SK-N-SH treated with all-trans-retinoic acid at 6 μM for 48 hours (cell line): Measurements from ENCODE around the gene RRP15.

Experiments used
- ARNTL ChIP-seq: fragments of 450-650 bp; formaldehyde crosslinking; IDR thresholded peaks from 2 replicates; pipeline ENCODE4 v1.5.0; 2020; ENCODE audit warnings: low read depth, mild to moderate bottlenecking, moderate library complexity, borderline replicate concordance
- CSDC2 ChIP-seq: fragments of 250-450 bp; sonication (Bioruptor Pico); IDR thresholded peaks from 2 replicates; pipeline ENCODE4 v1.5.0; 2020; ENCODE audit warnings: mild to moderate bottlenecking, moderate library complexity
- CSRNP3 ChIP-seq: fragments of 250-450 bp; sonication (Bioruptor Pico); IDR thresholded peaks from 2 replicates; pipeline ENCODE4 v1.5.1; 2021; ENCODE audit warnings: mild to moderate bottlenecking, moderate library complexity
- ESRRG ChIP-seq: fragments of 250-450 bp; sonication (Bioruptor Pico); IDR thresholded peaks from 2 replicates; pipeline ENCODE4 v1.6.1; 2021; ENCODE audit warnings: mild to moderate bottlenecking
- OSR1 ChIP-seq: fragments of 250-450 bp; sonication (Bioruptor Pico); IDR thresholded peaks from 2 replicates; pipeline ENCODE4 v1.8.0; 2022; ENCODE audit warnings: moderate library complexity, mild to moderate bottlenecking, inconsistent platforms
- PATZ1 ChIP-seq: fragments of 250-450 bp; sonication (Bioruptor Pico); IDR thresholded peaks from 2 replicates; pipeline ENCODE4 v1.8.0; 2020; ENCODE audit warnings: mild to moderate bottlenecking, moderate library complexity, borderline replicate concordance
- POU6F1 ChIP-seq: fragments of 250-450 bp; sonication (Bioruptor Pico); IDR thresholded peaks from 2 replicates; pipeline ENCODE4 v1.8.0; 2021; ENCODE audit warnings: low read depth, mild to moderate bottlenecking, moderate library complexity, borderline replicate concordance
- RARB ChIP-seq: fragments of 250-450 bp; sonication (Bioruptor Pico); IDR thresholded peaks from 2 replicates; pipeline ENCODE4 v1.8.0; 2021; ENCODE audit warnings: mild to moderate bottlenecking, moderate library complexity
- TCF4 ChIP-seq: fragments of 250-450 bp; sonication (Bioruptor Pico); IDR thresholded peaks from 2 replicates; pipeline ENCODE4 v1.8.0; 2021; ENCODE audit warnings: mild to moderate bottlenecking, moderate library complexity, borderline replicate concordance
- TSHZ2 ChIP-seq: fragments of 250-450 bp; sonication (Bioruptor Pico); IDR thresholded peaks from 2 replicates; pipeline ENCODE4 v1.5.0; 2020; ENCODE audit warnings: mild to moderate bottlenecking, moderate library complexity
- ZFP3 ChIP-seq: fragments of 250-450 bp; sonication (Bioruptor Pico); IDR thresholded peaks from 2 replicates; pipeline ENCODE4 v1.5.0; 2020; ENCODE audit warnings: mild to moderate bottlenecking, moderate library complexity
- ZNF565 ChIP-seq: fragments of 450-650 bp; formaldehyde crosslinking; conservative IDR thresholded peaks from 2 replicates; pipeline ENCODE4 v1.5.0; 2020; ENCODE audit warnings: low read depth, mild to moderate bottlenecking, moderate library complexity

- TF ChIP-seq ESRRG (CRISPR knock-in tag) = no peak
- TF ChIP-seq OSR1 (CRISPR knock-in tag) = no peak
- no peak for TF ChIP-seq RARB (CRISPR knock-in tag)
- no peak for TF ChIP-seq POU6F1 (CRISPR knock-in tag)
- no peak for TF ChIP-seq ZNF565
- no peak for TF ChIP-seq ARNTL (CRISPR knock-in tag)
- TF ChIP-seq TSHZ2 (CRISPR knock-in tag) = no peak
- no peak for TF ChIP-seq PATZ1
- no peak for TF ChIP-seq CSDC2 (CRISPR knock-in tag)
- TF ChIP-seq ZFP3 (CRISPR knock-in tag) = no peak
- TF ChIP-seq CSRNP3 (CRISPR knock-in tag) = no peak
- no peak for TF ChIP-seq TCF4 (CRISPR knock-in tag)
Measured at GRCh38 chr1:218357893-218358232, 72.8 kb downstream of the RRP15 start.
